Activated naive CD8-positive, alpha-beta T cell treated with anti-CD3 and anti-CD28 coated beads for 36 hours (primary cell): Measurements from ENCODE around the gene SH3GLB2. TPM values are rescaled to one million over a fixed set of nuclear protein-coding genes. Genes with fewer than 3 reads are reported as not detected.

Experiments
- total RNA-seq, 2 experiments: library from RNA; stranded (reverse); gene quantifications; one replicate each; pipeline ENCODE4 v1.2.3, GENCODE V29; 2021

SH3GLB2 gene
- total RNA-seq, 2 experiments from 2014 or later = 42.9 to 46.3 TPM

Other genes with a start within 250 kb of the SH3GLB2 start
- 10 to 100 TPM; 16.3 to 18.8 TPM for gene TBC1D13, start 241.1 kb downstream of the SH3GLB2 start, total RNA-seq
- gene ENDOG, start 209.8 kb downstream of the SH3GLB2 start, total RNA-seq = 10 to 100 TPM; 20.1 to 22.9 TPM
- 100 to 1,000 TPM; 109 to 111 TPM for gene SPOUT1, start 198.5 kb downstream of the SH3GLB2 start, total RNA-seq
- gene KYAT1, start 146.4 kb downstream of the SH3GLB2 start, total RNA-seq = 1 to 10 TPM; 7.4 to 9.4 TPM
- gene LRRC8A, start 146.2 kb downstream of the SH3GLB2 start, total RNA-seq = 10 to 100 TPM; 19.9 to 20.3 TPM
- gene PHYHD1, start 107.3 kb downstream of the SH3GLB2 start, total RNA-seq = under 1 TPM; 0.49 to 0.52 TPM
- gene DOLK, start 80.7 kb downstream of the SH3GLB2 start, total RNA-seq = 10 to 100 TPM; 10.1 to 11.3 TPM
- 100 to 1,000 TPM; 128 to 130 TPM for gene NUP188, start 80.6 kb downstream of the SH3GLB2 start, total RNA-seq
- 10 to 100 TPM; 26.2 to 29.0 TPM for gene MIGA2, start 8.3 kb upstream of the SH3GLB2 start, total RNA-seq
- 10 to 100 TPM; 17.7 to 20.8 TPM for gene DOLPP1, start 52.8 kb upstream of the SH3GLB2 start, total RNA-seq
- 1 to 10 TPM; 7.3 to 7.9 TPM for gene CRAT, start 82.5 kb upstream of the SH3GLB2 start, total RNA-seq
- gene PTPA, start 83.1 kb upstream of the SH3GLB2 start, total RNA-seq = 100 to 1,000 TPM; 101 to 104 TPM
- gene IER5L, start 149.9 kb upstream of the SH3GLB2 start, total RNA-seq = 1 to 10 TPM; 1.1 to 1.2 TPM